IMR-90 (cell line): Measurements from ENCODE around the gene ROCK1. TPM values are rescaled to one million over a fixed set of nuclear protein-coding genes. Genes with fewer than 3 reads are reported as not detected.

Experiments
- ATAC-seq: fragments of 200-7000 bp; cut with Tn5 transposase; 2 replicates; pipeline ENCODE4 v1.9.1; 2020; ENCODE audit warnings: low read depth, mild to moderate bottlenecking, moderate library complexity
- BruUV-seq: library from RNA; stranded (reverse); fragments of 400-500 nt; replicated peaks from 2 replicates; lab custom pipeline; 2021; lab: Mats Ljungman, UMichigan
- CTCF ChIA-PET: fragments of 300-600 bp; formaldehyde crosslinking; extraction: SDS; loops from one replicate; lab custom pipeline; 2021; ENCODE audit warnings: antibody characterized with exemption; lab: Yijun Ruan, JAX
- POLR2A ChIA-PET: fragments of 300-600 bp; sonication (Branson Sonifier 250); formaldehyde crosslinking; loops from one replicate; lab custom pipeline; 2022; ENCODE audit warnings: antibody characterized with exemption; ENCODE audit not compliant: unreplicated experiment; lab: Charles Lee
- DNase-seq: peaks from one replicate; pipeline ENCODE4 v3.0.0; 2013
- H2AFZ ChIP-seq: replicated peaks from 2 replicates; pipeline ENCODE3; 2013; ENCODE audit warnings: low read length, mild to moderate bottlenecking; ENCODE audit not compliant: poor library complexity
- H2AK5ac ChIP-seq: 2 replicates; pipeline ENCODE4 v1.6.1; 2013; ENCODE audit warnings: low read depth, low read length, inconsistent platforms
- H2AK9ac ChIP-seq: replicated peaks from 2 replicates; pipeline ENCODE3; 2013; ENCODE audit warnings: mild to moderate bottlenecking, low read depth, low read length, moderate library complexity; ENCODE audit not compliant: poor library complexity
- H2BK120ac ChIP-seq: 2 replicates; pipeline ENCODE4 v1.6.1; 2013; ENCODE audit warnings: low read depth, low read length, inconsistent platforms
- H2BK15ac ChIP-seq: 3 replicates; pipeline ENCODE4 v1.6.1; 2013; ENCODE audit warnings: low read depth, low read length, inconsistent platforms
- H2BK20ac ChIP-seq: 2 replicates; pipeline ENCODE4 v1.6.1; 2013; ENCODE audit warnings: low read depth, mild to moderate bottlenecking, inconsistent platforms, low read length, moderate library complexity
- H2BK5ac ChIP-seq: 2 replicates; pipeline ENCODE4 v1.6.1; 2013; ENCODE audit warnings: mild to moderate bottlenecking, low read depth, low read length, inconsistent platforms; ENCODE audit not compliant: poor library complexity, severe bottlenecking
- H3K14ac ChIP-seq: replicated peaks from 2 replicates; pipeline ENCODE4 v1.6.1; 2013; ENCODE audit warnings: low read depth, low read length, inconsistent platforms
- H3K18ac ChIP-seq: 2 replicates; pipeline ENCODE4 v1.6.1; 2013; ENCODE audit warnings: low read depth, low read length, control low read depth
- H3K23ac ChIP-seq: 2 replicates; pipeline ENCODE4 v1.6.1; 2013; ENCODE audit warnings: low read depth, low read length, inconsistent platforms
- H3K27ac ChIP-seq: 2 replicates; pipeline ENCODE4 v1.5.1; 2013; ENCODE audit warnings: mild to moderate bottlenecking, control low read depth, low read length; ENCODE audit not compliant: insufficient read depth
- H3K27me3 ChIP-seq: 2 replicates; pipeline ENCODE4 v1.6.1; 2013; ENCODE audit warnings: low read length; ENCODE audit not compliant: control insufficient read depth, insufficient read depth
- H3K36me3 ChIP-seq: 2 replicates; pipeline ENCODE4 v1.6.1; 2013; ENCODE audit warnings: low read length, mixed read lengths; ENCODE audit not compliant: control insufficient read depth, insufficient read depth
- H3K4ac ChIP-seq: 2 replicates; pipeline ENCODE4 v1.6.1; 2013; ENCODE audit warnings: low read depth, low read length, inconsistent platforms
- H3K4me1 ChIP-seq: 2 replicates; pipeline ENCODE4 v1.6.1; 2013; ENCODE audit warnings: low read length, mixed read lengths; ENCODE audit not compliant: control insufficient read depth, insufficient read depth
- H3K4me2 ChIP-seq: 2 replicates; pipeline ENCODE4 v1.6.1; 2013; ENCODE audit warnings: low read depth, mild to moderate bottlenecking, control low read depth, low read length, moderate library complexity
- H3K4me3 ChIP-seq: 2 replicates; pipeline ENCODE4 v1.5.1; 2013; ENCODE audit warnings: low read depth, mild to moderate bottlenecking, control low read depth, low read length, moderate library complexity; ENCODE audit not compliant: insufficient read depth
- H3K56ac ChIP-seq: 2 replicates; pipeline ENCODE4 v1.6.1; 2013; ENCODE audit warnings: low read length, inconsistent platforms; ENCODE audit not compliant: insufficient read depth; ENCODE audit errors: extremely low read depth
- H3K79me1 ChIP-seq, 2 experiments: 2 replicates each; pipeline ENCODE4 v1.6.1; 2013; ENCODE audit warnings: low read length in 2 of 2, inconsistent platforms in 1 of 2, low read depth in 1 of 2
- H3K9ac ChIP-seq: 2 replicates; pipeline ENCODE4 v1.6.1; 2013; ENCODE audit warnings: low read depth, low read length, control low read depth
- H3K9me1 ChIP-seq: 2 replicates; pipeline ENCODE4 v1.6.1; 2013; ENCODE audit warnings: low read length, inconsistent platforms; ENCODE audit not compliant: insufficient read depth
- H3K9me3 ChIP-seq: 2 replicates; pipeline ENCODE4 v1.6.1; 2013; ENCODE audit warnings: low read length; ENCODE audit not compliant: control insufficient read depth, insufficient read depth
- H4K20me1 ChIP-seq: 2 replicates; pipeline ENCODE4 v1.6.1; 2013; ENCODE audit warnings: low read length, inconsistent platforms; ENCODE audit not compliant: insufficient read depth
- H4K5ac ChIP-seq: 2 replicates; pipeline ENCODE4 v1.6.1; 2013; ENCODE audit warnings: mild to moderate bottlenecking, low read depth, low read length, control low read depth
- H4K8ac ChIP-seq, 2 experiments: 2 replicates each; pipeline ENCODE4 v1.6.1; 2013; ENCODE audit warnings: low read depth in 2 of 2, low read length in 2 of 2, control low read depth in 1 of 2, inconsistent platforms in 1 of 2
- H4K91ac ChIP-seq: 2 replicates; pipeline ENCODE4 v1.6.1; 2013; ENCODE audit warnings: low read depth, low read length, inconsistent platforms; ENCODE audit not compliant: insufficient read depth
- CHD1 ChIP-seq: IDR thresholded peaks from 2 replicates; pipeline ENCODE4 v1.6.1; 2012; ENCODE audit warnings: low read depth, low read length, improper control_type of control experiment
- MAZ ChIP-seq: IDR thresholded peaks from 2 replicates; pipeline ENCODE4 v1.6.1; 2012; ENCODE audit warnings: low read depth, mild to moderate bottlenecking, low read length, improper control_type of control experiment, moderate library complexity, borderline replicate concordance
- RFX5 ChIP-seq: IDR thresholded peaks from 2 replicates; pipeline ENCODE4 v1.8.0; 2012; ENCODE audit warnings: low read depth, mild to moderate bottlenecking, low read length, moderate library complexity
- dilution Hi-C: fragments of 300-500 bp; cut with HindIII; formaldehyde crosslinking; loops from one replicate; pipeline ENCODE4 v1.14.3; 2018; ENCODE audit warnings: low sequenced_read_pairs; ENCODE audit not compliant: unreplicated experiment
- in situ Hi-C: fragments of 300-500 bp; cut with MboI; formaldehyde crosslinking; loops from 3 replicates; pipeline ENCODE4 v1.14.3; 2019; ENCODE audit warnings: low sequenced_read_pairs, inconsistent platforms, mixed read lengths
- intact Hi-C: fragments of 100-400 bp; cut with micrococcal nuclease; formaldehyde crosslinking; loops from 2 replicates; pipeline ENCODE4 v1.10.0; 2022
- polyA plus RNA-seq, 3 experiments: library from polyadenylated mRNA; depleted of rRNA; stranded (reverse); fragments of >200 nt; gene quantifications; 2 replicates each; pipeline ENCODE4 v1.2.3, GENCODE V29; 2012; ENCODE audit warnings: low replicate concordance in 1 of 3
- total RNA-seq: library from RNA; depleted of rRNA; stranded (reverse); fragments of >200 nt; gene quantifications from 2 replicates; pipeline ENCODE4 v1.2.3, GENCODE V29; 2012

The ROCK1 gene
- total and polyA plus RNA-seq, 2 of the 4 experiments (the other 2 are of a cell fraction): 9.9 to 17.0 TPM

- no peaks in the 10 kb centered on the region for H3K27me3 ChIP-seq
- peaks cover 6% of the 10 kb centered on the region; the same call in 1 of the 2 replicates for H3K9me1 ChIP-seq
- intact Hi-C loops (no loop called here), dilution Hi-C loops (no loop called here), in situ Hi-C loops (loop anchor here (10.0 kb wide), 1 partner anchor 167 kb away; no protein-coding TSS in a partner anchor)
- H3K4me1 ChIP-seq: no peaks in the 10 kb centered on the region
- H2AFZ ChIP-seq: no peak overlapping the region
- H3K27ac ChIP-seq: no peak overlapping the region
- DNase-seq: no peak
- H3K9me3 ChIP-seq: no peaks in the 10 kb centered on the region
- no peak overlapping the region for H3K4me3 ChIP-seq
- no peak overlapping the region for H2BK5ac ChIP-seq
- no peak overlapping the region for H4K91ac ChIP-seq
- no peak overlapping the region for H4K8ac ChIP-seq
- H3K14ac ChIP-seq: no peak overlapping the region
- no peak overlapping the region for H2AK9ac ChIP-seq
- BruUV-seq: no TSS peak
- TF ChIP-seq CHD1 (no peak), MAZ (no peak), RFX5 (no peak)
- peaks cover 20 to 36% of the 10 kb centered on the region in 2 experiments for H3K79me1 ChIP-seq
- peaks cover 10% of the 10 kb centered on the region for H3K36me3 ChIP-seq
- H4K5ac ChIP-seq: no peak overlapping the region
- H3K4me2 ChIP-seq: no peak overlapping the region
- H3K9ac ChIP-seq: no peak overlapping the region
- H4K20me1 ChIP-seq: peaks cover 8% of the 10 kb centered on the region; the same call in 1 of the 2 replicates
- H3K4ac ChIP-seq: no peak overlapping the region
- ATAC-seq: no peak
- H3K56ac ChIP-seq: no peak overlapping the region
- no peak overlapping the region for H2BK20ac ChIP-seq
- CTCF ChIA-PET: no interaction called here
- POLR2A ChIA-PET: no interaction called here
- no peak overlapping the region for H2BK15ac ChIP-seq
- H3K18ac ChIP-seq: no peak overlapping the region
- no peak overlapping the region for H2BK120ac ChIP-seq
- H2AK5ac ChIP-seq: no peak overlapping the region
- no peak overlapping the region for H3K23ac ChIP-seq
Observed at GRCh38 chr18:20997371-20997770, 114.2 kb downstream of the ROCK1 start.
